HEK293T (cell line): ENCODE results near the gene ZFYVE27.

Experiments
- CTCF ChIA-PET: fragments of 350-600 bp; formaldehyde crosslinking; extraction: SDS; loops from one replicate; lab custom pipeline; 2021; ENCODE audit warnings: antibody characterized with exemption, inconsistent platforms; lab: Yijun Ruan, JAX
- POLR2A ChIA-PET: fragments of 350-600 bp; formaldehyde crosslinking; extraction: SDS; loops from one replicate; lab custom pipeline; 2020; ENCODE audit warnings: antibody characterized with exemption, inconsistent platforms; lab: Yijun Ruan, JAX
- DNase-seq: peaks from one replicate; pipeline ENCODE4 v3.0.0; 2012; ENCODE audit warnings: mixed read lengths; ENCODE audit errors: extremely low spot score
- ARNT ChIP-seq: fragments of 450-650 bp; IDR thresholded peaks from 2 replicates; pipeline ENCODE4 v1.6.1; 2017; ENCODE audit warnings: mild to moderate bottlenecking
- BHLHE40 ChIP-seq: fragments of 450-650 bp; IDR thresholded peaks from 2 replicates; pipeline ENCODE4 v1.6.1; 2016; ENCODE audit warnings: mild to moderate bottlenecking, moderate library complexity, borderline replicate concordance
- CTBP1 ChIP-seq: fragments of 450-650 bp; IDR thresholded peaks from 2 replicates; pipeline ENCODE4 v1.6.1; 2016; ENCODE audit warnings: borderline replicate concordance
- ELF4 ChIP-seq: fragments of 450-650 bp; IDR thresholded peaks from 2 replicates; pipeline ENCODE4 v1.6.1; 2017; ENCODE audit warnings: antibody characterized with exemption
- FOXA1 ChIP-seq: fragments of 450-650 bp; IDR thresholded peaks from 2 replicates; pipeline ENCODE4 v1.6.1; 2016; ENCODE audit warnings: mild to moderate bottlenecking
- FOXK2 ChIP-seq: fragments of 450-650 bp; IDR thresholded peaks from 2 replicates; pipeline ENCODE4 v1.6.1; 2016; ENCODE audit warnings: mild to moderate bottlenecking
- FOXM1 ChIP-seq: fragments of 450-650 bp; IDR thresholded peaks from 2 replicates; pipeline ENCODE4 v1.6.1; 2017; ENCODE audit warnings: mild to moderate bottlenecking, borderline replicate concordance
- HDGF ChIP-seq: fragments of 450-650 bp; IDR thresholded peaks from 2 replicates; pipeline ENCODE4 v1.6.1; 2017; ENCODE audit warnings: antibody characterized with exemption, borderline replicate concordance
- L3MBTL2 ChIP-seq: fragments of 450-650 bp; conservative IDR thresholded peaks from 2 replicates; pipeline ENCODE4 v1.6.1; 2016; ENCODE audit warnings: mild to moderate bottlenecking
- LEF1 ChIP-seq: fragments of 450-650 bp; IDR thresholded peaks from 2 replicates; pipeline ENCODE4 v1.6.1; 2017; ENCODE audit warnings: mild to moderate bottlenecking, borderline replicate concordance
- NFRKB ChIP-seq: fragments of 450-650 bp; IDR thresholded peaks from 2 replicates; pipeline ENCODE4 v1.6.1; 2016; ENCODE audit warnings: mild to moderate bottlenecking, moderate library complexity
- PKNOX1 ChIP-seq: fragments of 450-650 bp; IDR thresholded peaks from 2 replicates; pipeline ENCODE4 v1.6.1; 2016
- SP1 ChIP-seq: fragments of 450-650 bp; IDR thresholded peaks from 2 replicates; pipeline ENCODE4 v1.6.1; 2017
- SUZ12 ChIP-seq: fragments of 450-650 bp; IDR thresholded peaks from 2 replicates; pipeline ENCODE4 v1.6.1; 2016; ENCODE audit warnings: mild to moderate bottlenecking
- TARDBP ChIP-seq: fragments of 450-650 bp; IDR thresholded peaks from 2 replicates; pipeline ENCODE4 v1.6.1; 2016
- ZNF384 ChIP-seq: fragments of 450-650 bp; IDR thresholded peaks from 2 replicates; pipeline ENCODE4 v1.6.1; 2016

ZFYVE27 gene

DNA sequence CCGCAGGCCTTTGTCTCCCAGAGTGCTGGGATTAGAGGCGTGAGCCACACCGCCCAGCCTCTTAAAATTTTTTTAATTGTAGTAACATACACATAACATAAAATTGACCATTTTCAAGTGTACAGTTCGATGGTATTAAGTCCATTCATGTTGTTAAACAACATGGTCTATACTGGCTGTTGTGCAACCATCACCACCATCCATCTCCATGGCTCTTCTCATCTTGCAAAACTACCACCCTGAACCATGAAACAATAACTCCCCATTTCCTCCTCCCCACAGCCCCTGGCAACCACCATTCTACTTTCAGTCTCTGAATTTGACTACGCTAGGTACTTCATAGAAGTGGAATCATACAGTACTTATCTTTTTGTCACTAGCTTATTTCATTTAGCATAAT, 7.9 kb upstream of the ZFYVE27 start:
- CTCF ChIA-PET, result no interaction called here
- POLR2A ChIA-PET, result no interaction called here
- TF ChIP-seq ZNF384 (no peak), NFRKB (no peak), CTBP1 (no peak), HDGF (no peak), SUZ12 (no peak), L3MBTL2 (no peak), FOXM1 (no peak), SP1 (no peak), TARDBP (no peak), LEF1 (no peak)
- DNase-seq, result no peak

- CTCF ChIA-PET, result interaction anchor here (0.6 to 5.1 kb wide), 7 partner anchors 22 to 155 kb away, joined by 3 to 30 read pairs (median 7); no protein-coding TSS in a partner anchor
- TF ChIP-seq SP1 (no peak), FOXM1 (no peak), FOXA1 (no peak), LEF1 (no peak), L3MBTL2 (no peak; the same call in 1 of the 2 replicates), HDGF (no peak), SUZ12 (no peak), PKNOX1 (no peak), ELF4 (no peak), ARNT (no peak), NFRKB (no peak), FOXK2 (no peak), ZNF384 (no peak), BHLHE40 (no peak), CTBP1 (no peak), TARDBP (no peak)
- DNase-seq, result peak; percentile 76
- POLR2A ChIA-PET, result interaction anchor here (1.1 to 1.6 kb wide), 2 partner anchors 14 to 17 kb away, joined by 3 to 4 read pairs; no protein-coding TSS in a partner anchor
Measured at GRCh38 chr10:97731346-97732051, 5.4 kb upstream of the ZFYVE27 start.

DNA sequence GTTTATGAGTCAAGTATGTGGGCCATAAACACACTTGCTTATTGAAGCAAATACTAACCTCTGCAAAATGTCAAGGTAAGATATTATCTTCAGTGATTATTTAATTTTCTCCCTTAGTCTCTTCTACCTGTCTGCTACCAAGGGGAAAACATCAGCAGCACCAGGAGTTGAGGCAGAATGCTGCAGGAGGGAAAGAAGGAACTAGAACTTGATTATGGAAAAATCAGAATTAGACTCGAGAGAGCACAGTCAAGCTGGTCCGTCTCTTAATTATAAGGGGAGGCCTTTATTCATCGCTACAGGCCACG, 4.9 kb upstream of the ZFYVE27 start:
- ChIA-PET POLR2A (interaction anchor here (0.7 to 1.1 kb wide), 3 partner anchors 14 to 45 kb away, joined by 3 read pairs; partner anchors contain the start of gene AVPI1), CTCF (interaction anchor here (0.6 to 5.1 kb wide), 7 partner anchors 23 to 155 kb away, joined by 3 to 30 read pairs (median 7); no protein-coding TSS in a partner anchor)

DNA sequence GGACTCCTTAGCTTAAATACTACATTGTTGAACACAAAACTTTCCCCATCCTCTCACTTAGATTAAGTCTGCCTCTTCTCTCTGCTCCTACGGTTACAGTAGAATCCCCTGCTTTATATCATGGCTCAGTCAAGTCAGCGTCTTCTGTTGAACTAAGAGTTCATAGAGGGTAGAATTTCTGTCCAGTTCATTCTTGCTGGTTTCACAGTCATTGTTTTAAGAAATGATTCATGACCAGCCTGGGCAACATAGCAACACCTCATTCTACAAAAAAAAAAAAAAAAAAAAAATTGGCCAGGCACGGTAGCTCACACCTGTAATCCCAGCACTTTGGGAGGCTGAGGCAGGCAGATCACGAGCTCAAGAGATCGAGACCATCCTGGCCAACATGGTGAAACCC, 3.7 kb upstream of the ZFYVE27 start:
- POLR2A ChIA-PET, result interaction anchor here (1.2 to 3.5 kb wide), 2 partner anchors 19 to 57 kb away, joined by 6 to 10 read pairs; no protein-coding TSS in a partner anchor
- CTCF ChIA-PET, result interaction anchor here (0.6 to 5.1 kb wide), 2 partner anchors 32 to 632 kb away, joined by 4 to 30 read pairs; no protein-coding TSS in a partner anchor
- no peak for TF ChIP-seq FOXM1
- TF ChIP-seq ARNT, result no peak
- TF ChIP-seq SP1, result no peak
- no peak for DNase-seq

More for the DNA sequence above, 4.9 kb upstream of the ZFYVE27 start:
- no peak for TF ChIP-seq PKNOX1
- no peak for TF ChIP-seq L3MBTL2
- TF ChIP-seq CTBP1, result no peak
- TF ChIP-seq FOXA1, result no peak
- TF ChIP-seq LEF1, result no peak
- no peak for TF ChIP-seq HDGF
- no peak for TF ChIP-seq FOXK2
- DNase-seq, result no peak

DNA sequence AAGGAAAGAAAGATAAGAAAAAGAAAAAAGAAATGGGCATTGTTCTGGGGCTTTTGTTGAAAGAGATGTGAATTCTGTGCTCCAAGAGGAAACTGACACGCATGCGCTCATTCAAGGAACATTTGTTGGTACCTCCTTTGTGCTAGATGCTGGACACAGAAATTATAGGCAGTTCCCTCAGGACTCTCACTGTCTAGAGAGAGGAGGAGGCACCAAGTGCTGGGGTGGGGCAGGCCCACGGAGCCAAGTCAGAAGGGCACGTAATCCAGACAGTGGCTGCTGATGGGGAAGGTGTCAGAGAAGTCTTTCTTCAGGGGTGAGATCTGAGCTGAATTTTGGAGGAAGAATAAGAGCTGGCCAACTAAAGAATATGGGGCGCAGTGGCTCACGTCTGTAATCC, 2.9 kb upstream of the ZFYVE27 start:
- ChIA-PET CTCF (interaction anchor here (0.6 to 5.1 kb wide), 5 partner anchors 24 to 633 kb away, joined by 3 to 30 read pairs (median 4); no protein-coding TSS in a partner anchor), POLR2A (interaction anchor here (0.7 to 3.5 kb wide), 3 partner anchors 20 to 65 kb away, joined by 3 to 10 read pairs (median 6); no protein-coding TSS in a partner anchor)
- TF ChIP-seq HDGF (no peak), LEF1 (no peak), SP1 (no peak), ELF4 (no peak), FOXK2 (no peak), ARNT (no peak), TARDBP (no peak), L3MBTL2 (no peak), FOXA1 (no peak), PKNOX1 (no peak), CTBP1 (no peak), FOXM1 (no peak), SUZ12 (no peak), ZNF384 (no peak)
- no peak for DNase-seq

GRCh38 chr10:97736403-97736901, 476 bp upstream of the ZFYVE27 start:
- TF ChIP-seq ARNT (no peak), L3MBTL2 (no peak), TARDBP (no peak)
- CTCF ChIA-PET, result interaction anchor here (0.6 to 2.6 kb wide), 6 partner anchors 27 to 178 kb away, joined by 3 to 15 read pairs (median 4); no protein-coding TSS in a partner anchor
- DNase-seq, result no peak
- POLR2A ChIA-PET, result interaction anchor here (0.6 to 3.0 kb wide), 27 partner anchors 9 to 277 kb away, joined by 3 to 42 read pairs (median 4); partner anchors contain the start of genes AVPI1 and MARVELD1
